ENCODE measurements around the gene ALAD. TPM values are rescaled to one million over a fixed set of nuclear protein-coding genes. Genes with fewer than 3 reads are reported as not detected.

ALAD gene
- total RNA-seq, 1 experiment from 2014 or later = 11.4 TPM

DNA sequence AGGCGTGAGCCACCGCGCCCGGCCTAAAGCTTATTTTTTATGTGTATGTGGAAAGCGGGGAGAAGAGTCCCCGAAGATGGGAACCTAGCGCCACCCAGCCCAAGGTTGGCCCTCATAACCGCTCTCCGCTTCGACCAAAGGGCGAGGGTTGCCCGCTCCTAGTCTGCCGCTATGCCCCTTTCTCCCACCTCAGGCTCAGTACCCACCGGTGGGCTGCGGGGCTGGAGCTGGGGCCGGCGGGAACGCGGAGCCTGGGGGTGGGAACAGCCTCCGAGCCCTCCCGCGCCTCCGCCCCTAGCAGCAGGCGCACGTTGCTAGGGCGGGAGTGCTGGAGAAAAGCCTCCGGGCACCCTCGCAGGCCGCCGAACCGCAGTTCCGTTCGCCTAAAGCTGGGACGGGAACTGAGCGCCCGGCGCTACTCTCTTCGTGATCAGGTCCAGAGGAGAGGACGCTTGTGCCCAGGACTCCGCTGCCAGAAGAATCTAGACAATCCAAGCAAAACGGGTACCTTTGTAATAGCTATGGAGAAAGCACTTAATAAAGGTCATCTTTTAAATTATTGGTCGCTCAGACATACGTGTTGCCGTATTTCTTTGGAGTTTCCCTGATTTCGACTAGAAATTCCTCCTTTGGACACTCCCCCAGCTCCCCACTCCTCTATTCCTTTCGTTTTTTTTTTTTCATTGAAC, 60.9 kb downstream of the ALAD start, which contains the start of gene WDR31:
Gene WDR31 (minus strand): TSS at position 265 of the 689 bp plus-strand sequence. CDS start 8,253 bp downstream, outside the sequence.
- H3K4me3 ChIP-seq = peak within 1 kb of the TSS; percentile 52
- peak; percentile 84 for DNase-seq (ENCODE audit: low read depth in 1 of 2, low spot score in 2 of 2)
- no peaks in the 10 kb centered on the region for H3K9me3 ChIP-seq (replicated peaks)
- H3K4me1 ChIP-seq (replicated peaks) = no peaks in the 10 kb centered on the region
- H3K27ac ChIP-seq = no peak within 1 kb of the TSS
- H3K27me3 ChIP-seq (replicated peaks) = no peaks in the 10 kb centered on the region
- no peaks in the 10 kb centered on the region for H3K36me3 ChIP-seq

DNA sequence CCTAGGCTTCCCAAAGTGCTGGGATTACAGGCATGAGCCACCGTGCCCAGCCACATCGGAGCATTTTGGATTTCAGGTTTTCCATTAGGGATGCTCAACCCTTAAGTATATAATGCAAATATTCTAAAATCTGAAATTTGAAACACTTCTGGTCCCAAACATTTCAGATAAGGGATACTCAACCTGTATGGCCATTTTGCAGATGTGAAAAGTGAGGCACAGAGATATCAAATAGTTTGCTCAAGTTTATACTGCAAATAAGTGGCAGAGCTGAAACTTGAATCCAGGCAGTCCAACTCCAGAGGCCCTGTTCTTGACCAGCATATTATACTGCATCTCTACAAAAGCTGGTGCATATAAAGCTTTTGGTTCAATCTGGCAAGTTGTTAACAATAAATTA, 63.4 kb downstream of the ALAD start:
- Histone ChIP-seq H3K4me3 (no peak overlapping the region), H3K36me3 (no peaks in the 10 kb centered on the region), H3K4me1 (replicated peaks) (no peaks in the 10 kb centered on the region), H3K27me3 (replicated peaks) (no peaks in the 10 kb centered on the region), H3K9me3 (replicated peaks) (no peaks in the 10 kb centered on the region), H3K27ac (no peak overlapping the region)
- no peak for DNase-seq (ENCODE audit: low read depth in 1 of 2, low spot score in 2 of 2)

Other genes with a start within 250 kb of the ALAD start
- 12.5 and 22.9 TPM in 2 replicates for gene FKBP15, start 180.0 kb downstream of the ALAD start, total RNA-seq (2014; rRNA removed; shearing (Covaris generic))
- gene SLC31A1, start 179.7 kb downstream of the ALAD start, total RNA-seq (2014; rRNA removed; shearing (Covaris generic)) = 9.9 and 18.4 TPM in 2 replicates
- 33.2 and 48.3 TPM in 2 replicates for gene CDC26, start 125.7 kb downstream of the ALAD start, total RNA-seq (2014; rRNA removed; shearing (Covaris generic))
- 29.9 and 33.0 TPM in 2 replicates for gene PRPF4, start 125.6 kb downstream of the ALAD start, total RNA-seq (2014; rRNA removed; shearing (Covaris generic))
- gene RNF183, start 97.9 kb downstream of the ALAD start, total RNA-seq (2014; rRNA removed; shearing (Covaris generic)) = not detected in 2 replicates
- 0.24 and 2.0 TPM in 2 replicates for gene WDR31, start 61.0 kb downstream of the ALAD start, total RNA-seq (2014; rRNA removed; shearing (Covaris generic))
- not detected in 2 replicates for gene BSPRY, start 51.7 kb downstream of the ALAD start, total RNA-seq (2014; rRNA removed; shearing (Covaris generic))
- gene HDHD3, start 24.3 kb downstream of the ALAD start, total RNA-seq (2014; rRNA removed; shearing (Covaris generic)) = 1.5 and 5.8 TPM in 2 replicates
- 72.3 and 84.7 TPM in 2 replicates for gene POLE3, start 9.4 kb upstream of the ALAD start, total RNA-seq (2014; rRNA removed; shearing (Covaris generic))
- 0.13 and 0.81 TPM in 2 replicates for gene C9orf43, start 9.5 kb upstream of the ALAD start, total RNA-seq (2014; rRNA removed; shearing (Covaris generic))
- 49.0 and 54.8 TPM in 2 replicates for gene RGS3, start 62.4 kb upstream of the ALAD start, total RNA-seq (2014; rRNA removed; shearing (Covaris generic))

Measured in SJSA1 (cell line).